Endothelial cell (in vitro differentiated cells): Measurements from ENCODE around the gene SCAMP2. TPM values are rescaled to one million over a fixed set of nuclear protein-coding genes. Genes with fewer than 3 reads are reported as not detected.
A peak's percentile ranks its signal among the peaks of the same experiment; 100 is the strongest.

ENCODE experiments used
- DNase-seq: peaks from one replicate; pipeline ENCODE4 v3.0.0; 2021; ENCODE audit warnings: low spot score
- H3K27ac Mint-ChIP-seq: one replicate; pipeline ENCODE4 v1.8.0; 2021; ENCODE audit warnings: mixed read lengths, inconsistent platforms; ENCODE audit not compliant: unreplicated experiment
- H3K27me3 Mint-ChIP-seq: one replicate; pipeline ENCODE4 v1.8.0; 2021; ENCODE audit warnings: mild to moderate bottlenecking, moderate library complexity, mixed read lengths, inconsistent platforms; ENCODE audit not compliant: unreplicated experiment
- H3K36me3 Mint-ChIP-seq: one replicate; pipeline ENCODE4 v1.8.0; 2021; ENCODE audit warnings: mild to moderate bottlenecking, low read depth, mixed read lengths, inconsistent platforms; ENCODE audit not compliant: unreplicated experiment
- H3K4me1 Mint-ChIP-seq: one replicate; pipeline ENCODE4 v1.8.0; 2021; ENCODE audit warnings: mild to moderate bottlenecking, mixed read lengths, inconsistent platforms; ENCODE audit not compliant: unreplicated experiment
- H3K4me3 Mint-ChIP-seq: one replicate; pipeline ENCODE4 v1.8.0; 2021; ENCODE audit warnings: mild to moderate bottlenecking, mixed read lengths, inconsistent platforms; ENCODE audit not compliant: unreplicated experiment
- H3K9me3 Mint-ChIP-seq: one replicate; pipeline ENCODE4 v1.8.0; 2021; ENCODE audit warnings: mixed read lengths, inconsistent platforms; ENCODE audit not compliant: unreplicated experiment
- CTCF ChIP-seq: fragments of 200-600 bp; sonication (generic); IDR thresholded peaks from one replicate; pipeline ENCODE4 v1.5.0; 2021; ENCODE audit warnings: antibody characterized with exemption; ENCODE audit not compliant: unreplicated experiment
- total RNA-seq: library from RNA; stranded (reverse); fragmentation: NEBNext Ultra II Directional; extraction: Animal tissue kit (Norgen Biotek cat#: 25700); gene quantifications from one replicate; pipeline ENCODE4 v1.2.1, GENCODE V29; 2021; ENCODE audit not compliant: unreplicated experiment

Gene SCAMP2
- total RNA-seq, 1 donor from 2014 or later = 56.1 TPM

GRCh38 chr15:74845208-74845568 lies 28.0 kb downstream of the SCAMP2 start:
- no peak overlapping the region for H3K4me3 Mint-ChIP-seq
- peaks cover 2% of the 10 kb centered on the region for H3K27me3 Mint-ChIP-seq
- no peaks in the 10 kb centered on the region for H3K9me3 Mint-ChIP-seq
- H3K27ac Mint-ChIP-seq = no peak overlapping the region
- no peak for DNase-seq
- peaks cover 2% of the 10 kb centered on the region for H3K4me1 Mint-ChIP-seq
- peaks cover 31% of the 10 kb centered on the region for H3K36me3 Mint-ChIP-seq
- no peak for TF ChIP-seq CTCF

- H3K9me3 Mint-ChIP-seq = no peaks in the 10 kb centered on the region
- H3K27ac Mint-ChIP-seq = no peak overlapping the region
- TF ChIP-seq CTCF = no peak
- peaks cover 27% of the 10 kb centered on the region for H3K36me3 Mint-ChIP-seq
- no peak for DNase-seq
- peak overlapping the region; percentile 48 for H3K4me3 Mint-ChIP-seq
- H3K27me3 Mint-ChIP-seq = peaks cover 2% of the 10 kb centered on the region
- H3K4me1 Mint-ChIP-seq = peaks cover 2% of the 10 kb centered on the region
Observed at GRCh38 chr15:74844319-74845207, 28.6 kb downstream of the SCAMP2 start.

GRCh38 chr15:74843891-74844299 lies 29.3 kb downstream of the SCAMP2 start:
- no peak for TF ChIP-seq CTCF
- DNase-seq = no peak
- peaks cover 26% of the 10 kb centered on the region for H3K36me3 Mint-ChIP-seq
- peaks cover 2% of the 10 kb centered on the region for H3K4me1 Mint-ChIP-seq
- H3K27me3 Mint-ChIP-seq = peaks cover 2% of the 10 kb centered on the region
- no peaks in the 10 kb centered on the region for H3K9me3 Mint-ChIP-seq
- no peak overlapping the region for H3K27ac Mint-ChIP-seq
- no peak overlapping the region for H3K4me3 Mint-ChIP-seq

- H3K36me3 Mint-ChIP-seq = peaks cover 25% of the 10 kb centered on the region
- no peak for DNase-seq
- TF ChIP-seq CTCF = no peak
- H3K4me1 Mint-ChIP-seq = peaks cover 2% of the 10 kb centered on the region
- peak overlapping the region; percentile 78 for H3K27ac Mint-ChIP-seq
- peaks cover 2% of the 10 kb centered on the region for H3K27me3 Mint-ChIP-seq
- no peaks in the 10 kb centered on the region for H3K9me3 Mint-ChIP-seq
- H3K4me3 Mint-ChIP-seq = peak overlapping the region; percentile 92
Observed at GRCh38 chr15:74843445-74843828, 29.7 kb downstream of the SCAMP2 start.
